K562 (cell line): ENCODE data around the gene TBC1D7. TPM values are rescaled to one million over a fixed set of nuclear protein-coding genes. Genes with fewer than 3 reads are reported as not detected.

ENCODE experiments used
- ATAC-seq: fragments of 200-7000 bp; cut with Tn5 transposase; 3 replicates; pipeline ENCODE4 v1.9.1; 2020; ENCODE audit warnings: moderate library complexity
- BruUV-seq: library from RNA; stranded (reverse); fragments of 400-500 nt; replicated peaks from 2 replicates; lab custom pipeline; 2021; lab: Mats Ljungman, UMichigan
- CTCF ChIA-PET: fragments of 300-600 bp; formaldehyde crosslinking; extraction: SDS; loops from one replicate; lab custom pipeline; 2021; ENCODE audit warnings: low intra/inter-chr PET ratio; lab: Yijun Ruan, JAX
- POLR2A ChIA-PET: fragments of 300-600, 350-650 bp; sonication (Branson Sonifier 250); formaldehyde crosslinking; extraction: SDS; loops from one replicate; lab custom pipeline; 2021; ENCODE audit warnings: antibody characterized with exemption, inconsistent platforms; lab: Yijun Ruan, JAX
- DNase-seq, 4 experiments: peaks; one replicate each; pipeline versions ENCODE4 v3.0.0 to v3.0.0-alpha.2; 2011 to 2018; ENCODE audit warnings: low spot score in 3 of 4, mixed read lengths in 3 of 4; ENCODE audit errors: extremely low read depth in 1 of 4
- FAIRE-seq: peaks from 2 replicates; lab custom pipeline; 2011; peaks lifted over from hg19 to GRCh38; lab: Jason Lieb, UNC
- H2AFZ ChIP-seq: 2 replicates; pipeline ENCODE4 v1.6.0; 2011; ENCODE audit warnings: low read depth, low read length, control low read depth, inconsistent platforms
- H3K27ac ChIP-seq: fragments of 200-600 bp; 3 replicates; pipeline ENCODE4 v1.8.0; 2011; ENCODE audit warnings: low read depth, mild to moderate bottlenecking, control low read depth, inconsistent platforms, low read length, moderate library complexity, mixed read lengths; ENCODE audit errors: extremely low read depth
- H3K27me3 ChIP-seq, 2 experiments: fragments of 300-600 bp in 1 of 2; 2 replicates in 1 of 2; 3 replicates in 1 of 2; pipeline versions ENCODE4 v1.6.0 to v1.8.0; 2011; ENCODE audit warnings: inconsistent platforms in 2 of 2, low read length in 2 of 2, mild to moderate bottlenecking in 1 of 2, mixed read lengths in 1 of 2, moderate library complexity in 1 of 2; ENCODE audit not compliant: control insufficient read depth in 2 of 2, insufficient read depth in 2 of 2
- H3K36me3 ChIP-seq: fragments of 300-600 bp; 3 replicates; pipeline ENCODE4 v1.8.0; 2011; ENCODE audit warnings: mild to moderate bottlenecking, low read length, inconsistent platforms; ENCODE audit not compliant: control insufficient read depth, insufficient read depth
- H3K4me1 ChIP-seq, 2 experiments: fragments of 200-600 bp in 1 of 2; replicated peaks in 1 of 2; 2 replicates in 1 of 2; 3 replicates in 1 of 2; pipeline versions ENCODE4 v1.5.1 to v1.8.0; 2011; ENCODE audit warnings: inconsistent platforms in 2 of 2, low read length in 2 of 2, mild to moderate bottlenecking in 1 of 2, mixed read lengths in 1 of 2, moderate library complexity in 1 of 2; ENCODE audit not compliant: control insufficient read depth in 2 of 2, insufficient read depth in 2 of 2
- H3K4me2 ChIP-seq: 2 replicates; pipeline ENCODE4 v1.6.1; 2011; ENCODE audit warnings: low read length, control low read depth, inconsistent platforms, mixed read lengths; ENCODE audit not compliant: insufficient read depth
- H3K4me3 ChIP-seq: fragments of 200-600 bp; sonication (generic), shearing (Covaris generic); 2 replicates; pipeline ENCODE4 v1.5.1; 2016; ENCODE audit warnings: control low read depth, inconsistent platforms
- H3K79me2 ChIP-seq: fragments of 200-600 bp; 3 replicates; pipeline ENCODE4 v1.8.0; 2011; ENCODE audit warnings: low read length, inconsistent platforms; ENCODE audit not compliant: control insufficient read depth, insufficient read depth
- H3K9ac ChIP-seq, 2 experiments: 2 replicates each; pipeline versions ENCODE4 v1.6.0 to v1.6.1; 2011; ENCODE audit warnings: low read depth in 2 of 2, low read length in 2 of 2, control low read depth in 1 of 2, inconsistent platforms in 1 of 2, mild to moderate bottlenecking in 1 of 2, mixed read lengths in 1 of 2; ENCODE audit not compliant: insufficient read depth in 1 of 2
- H3K9me1 ChIP-seq: one replicate; pipeline ENCODE4 v1.6.0; 2011; ENCODE audit warnings: inconsistent platforms, mild to moderate bottlenecking, low read length, moderate library complexity; ENCODE audit not compliant: control insufficient read depth, insufficient read depth
- H3K9me3 ChIP-seq: replicated peaks from 2 replicates; pipeline ENCODE4 v1.5.1; 2011; ENCODE audit warnings: low read depth, low read length, inconsistent platforms; ENCODE audit not compliant: control insufficient read depth, insufficient read depth
- H4K20me1 ChIP-seq: replicated peaks from 2 replicates; pipeline ENCODE4 v1.6.1; 2011; ENCODE audit warnings: low read length, inconsistent platforms, mixed read lengths; ENCODE audit not compliant: control insufficient read depth, insufficient read depth
- BDP1 ChIP-seq: IDR thresholded peaks from 3 replicates; pipeline ENCODE4 v1.6.1; 2011; ENCODE audit not compliant: insufficient read length, insufficient read depth
- ELF4 ChIP-seq: fragments of 450-650 bp; formaldehyde crosslinking; IDR thresholded peaks from 2 replicates; pipeline ENCODE4 v1.4.0; 2022; ENCODE audit warnings: missing genetic modification characterization
- GABPB2 ChIP-seq: fragments of 250-450 bp; sonication (Bioruptor Pico); conservative IDR thresholded peaks from 2 replicates; pipeline ENCODE4 v1.5.1; 2021; ENCODE audit warnings: mild to moderate bottlenecking
- HMG20B ChIP-seq: fragments of 250-450 bp; sonication (Bioruptor Pico); IDR thresholded peaks from 2 replicates; pipeline ENCODE4 v1.5.0; 2021; ENCODE audit warnings: mild to moderate bottlenecking
- MAFG ChIP-seq: fragments of 450-650 bp; conservative IDR thresholded peaks from 2 replicates; pipeline ENCODE4 v1.6.1; 2016; ENCODE audit warnings: missing genetic modification characterization, missing compliant biosample characterization
- NR2C2 ChIP-seq, 2 experiments: fragments of 200-800 bp in 1 of 2; sonication (Bioruptor generic) in 1 of 2; sonication (generic) in 1 of 2; formaldehyde crosslinking in 1 of 2; IDR thresholded peaks; 2 replicates each; pipeline versions ENCODE4 v1.6.1 to v1.8.0; 2016 to 2022; ENCODE audit warnings: mild to moderate bottlenecking in 1 of 2, missing compliant biosample characterization in 1 of 2, missing genetic modification characterization in 1 of 2, missing genetic modification reagents in 1 of 2
- SNIP1 ChIP-seq: fragments of 450-650 bp; IDR thresholded peaks from 2 replicates; pipeline ENCODE4 v1.7.1; 2017; ENCODE audit warnings: low read depth, mild to moderate bottlenecking
- YBX1 ChIP-seq: fragments of 450-650 bp; IDR thresholded peaks from 2 replicates; pipeline ENCODE4 v1.7.1; 2016; ENCODE audit warnings: mild to moderate bottlenecking
- ZKSCAN1 ChIP-seq: fragments of 150-350 bp; IDR thresholded peaks from 2 replicates; pipeline ENCODE4 v1.6.1; 2016; ENCODE audit warnings: low read depth, low read length
- WGBS: fragments of 100-300 bp; shearing (Covaris generic); methylation state at CpG from one replicate; pipeline ENCODE4 v1.1.6; 2016; ENCODE audit warnings: low coverage, mixed read lengths; ENCODE audit not compliant: insufficient coverage; ENCODE audit errors: missing lambda C conversion rate; 5-methylcytosine and 5-hydroxymethylcytosine counted together
- in situ Hi-C: fragments of 300-500 bp; cut with MboI; formaldehyde crosslinking; loops from 4 replicates; pipeline ENCODE4 v1.15.0; 2018; ENCODE audit warnings: inconsistent platforms, mixed read lengths
- intact Hi-C: fragments of 100-400 bp; cut with micrococcal nuclease; formaldehyde crosslinking; loops from 2 replicates; pipeline ENCODE4 v1.14.2; 2022
- polyA plus RNA-seq, 8 experiments: library from polyadenylated mRNA; depleted of rRNA in 4 of 8; stranded (reverse) in 5 of 8; unstranded in 3 of 8; fragments of >200 nt; fragmentation: Nextera tagmentation in 2 of 8; fragmentation: Illumina TruSeq in 1 of 8; extraction: Ambion mirVana in 2 of 8; extraction: Trizol in 1 of 8; gene quantifications; 2 replicates each; pipeline versions ENCODE4 v1.2.1 to v1.2.3, GENCODE V29; 2011 to 2014; ENCODE audit warnings: inconsistent platforms in 1 of 8, missing spikeins in 1 of 8
- total RNA-seq, 7 experiments: library from RNA; depleted of rRNA in 6 of 7; stranded (reverse); fragments of >200 nt in 6 of 7; fragmentation: Illumina TruSeq in 2 of 7; extraction: Trizol in 2 of 7; gene quantifications; 2 replicates each; pipeline versions ENCODE4 v1.2.1 to v1.2.3, GENCODE V29; 2011 to 2021; ENCODE audit warnings: low replicate concordance in 1 of 7
- TF ChIP-seq, protein P1 (sequence below): fragments of 250-450 bp; sonication (Bioruptor Pico); IDR thresholded peaks from 2 replicates; pipeline ENCODE4 v1.9.0; 2021; ENCODE audit warnings: mild to moderate bottlenecking, inconsistent platforms
- TF ChIP-seq, protein P2 (sequence below): sonication (generic); formaldehyde crosslinking; IDR thresholded peaks from 2 replicates; pipeline ENCODE4 v1.8.0; 2022; ENCODE audit warnings: missing genetic modification reagents, mild to moderate bottlenecking, borderline replicate concordance
- TF ChIP-seq, protein P3 (sequence below), 2 experiments: fragments of 450-650 bp in 1 of 2; IDR thresholded peaks; 2 replicates each; pipeline ENCODE4 v1.6.1; 2011 to 2017; ENCODE audit warnings: low read depth in 2 of 2, antibody characterized with exemption in 1 of 2, borderline replicate concordance in 1 of 2, low read length in 1 of 2, mild to moderate bottlenecking in 1 of 2, mixed read lengths in 1 of 2; ENCODE audit not compliant: control insufficient read depth in 1 of 2

The TBC1D7 gene
- total and polyA plus RNA-seq, 9 of the 15 experiments (the other 6 are each of a cell fraction or from before 2014, with no cell fraction given): 49.4 to 107 (median 61.1) TPM

DNA sequence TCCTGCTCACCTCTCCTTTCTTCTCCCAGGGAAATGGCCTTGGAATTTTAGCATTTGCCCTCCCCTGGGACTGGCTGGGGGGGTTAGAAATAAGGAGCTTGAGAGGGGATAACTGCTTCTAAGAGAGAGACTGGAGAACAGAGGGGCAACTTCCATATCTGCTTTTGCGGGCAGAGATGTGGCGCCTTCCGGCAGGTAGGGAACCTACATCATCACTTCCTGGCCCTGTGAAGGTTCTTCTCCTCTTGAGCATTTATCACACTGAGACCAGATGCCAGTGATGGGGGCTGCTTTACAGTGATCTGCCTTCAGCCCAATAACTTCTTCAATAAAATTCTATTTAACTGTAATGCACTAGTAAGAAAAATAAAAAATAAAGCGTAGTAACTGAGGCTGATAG is 48.1 kb downstream of the TBC1D7 start:
- DNase-seq: no peak
- no peak overlapping the region for H3K4me2 ChIP-seq
- no TSS peak for BruUV-seq
- intact Hi-C loops: no loop called here
- H3K4me1 ChIP-seq: peaks cover 12 to 17% of the 10 kb centered on the region in 2 experiments; a peak in 4 of 5 replicates
- no peak overlapping the region for H3K4me3 ChIP-seq
- WGBS: 93% methylated on average over 4 of the region's 4 CpGs
- POLR2A ChIA-PET: no interaction called here
- peaks cover 78% of the 10 kb centered on the region for H3K36me3 ChIP-seq
- H3K9me1 ChIP-seq: peaks cover 3% of the 10 kb centered on the region
- H3K79me2 ChIP-seq: peaks cover 20% of the 10 kb centered on the region
- in situ Hi-C loops: no loop called here
- CTCF ChIA-PET: interaction anchor here (0.7 kb wide), 1 partner anchor 988 kb away, joined by 3 read pairs; no protein-coding TSS in a partner anchor
- ATAC-seq: no peak
- no peaks in the 10 kb centered on the region for H4K20me1 ChIP-seq
- no peak for FAIRE-seq
- no peak overlapping the region for H3K27ac ChIP-seq
- no peak overlapping the region for H3K9ac ChIP-seq
- TF ChIP-seq YBX1 (no peak), SNIP1 (no peak), MAFG (tag) (no peak), HMG20B (CRISPR knock-in tag) (no peak), GABPB2 (no peak), BDP1 (no peak), ZKSCAN1 (no peak), ELF4 (no peak), NR2C2 (CRISPR knock-in tag; IDR thresholded peaks at IDR 0.05) (no peak), NR2C2 (tag; IDR thresholded peaks at IDR 0.05) (no peak)
- TF ChIP-seq, protein P1, sequence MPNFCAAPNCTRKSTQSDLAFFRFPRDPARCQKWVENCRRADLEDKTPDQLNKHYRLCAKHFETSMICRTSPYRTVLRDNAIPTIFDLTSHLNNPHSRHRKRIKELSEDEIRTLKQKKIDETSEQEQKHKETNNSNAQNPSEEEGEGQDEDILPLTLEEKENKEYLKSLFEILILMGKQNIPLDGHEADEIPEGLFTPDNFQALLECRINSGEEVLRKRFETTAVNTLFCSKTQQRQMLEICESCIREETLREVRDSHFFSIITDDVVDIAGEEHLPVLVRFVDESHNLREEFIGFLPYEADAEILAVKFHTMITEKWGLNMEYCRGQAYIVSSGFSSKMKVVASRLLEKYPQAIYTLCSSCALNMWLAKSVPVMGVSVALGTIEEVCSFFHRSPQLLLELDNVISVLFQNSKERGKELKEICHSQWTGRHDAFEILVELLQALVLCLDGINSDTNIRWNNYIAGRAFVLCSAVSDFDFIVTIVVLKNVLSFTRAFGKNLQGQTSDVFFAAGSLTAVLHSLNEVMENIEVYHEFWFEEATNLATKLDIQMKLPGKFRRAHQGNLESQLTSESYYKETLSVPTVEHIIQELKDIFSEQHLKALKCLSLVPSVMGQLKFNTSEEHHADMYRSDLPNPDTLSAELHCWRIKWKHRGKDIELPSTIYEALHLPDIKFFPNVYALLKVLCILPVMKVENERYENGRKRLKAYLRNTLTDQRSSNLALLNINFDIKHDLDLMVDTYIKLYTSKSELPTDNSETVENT (CRISPR knock-in tag): no peak
- TF ChIP-seq, protein P2, sequence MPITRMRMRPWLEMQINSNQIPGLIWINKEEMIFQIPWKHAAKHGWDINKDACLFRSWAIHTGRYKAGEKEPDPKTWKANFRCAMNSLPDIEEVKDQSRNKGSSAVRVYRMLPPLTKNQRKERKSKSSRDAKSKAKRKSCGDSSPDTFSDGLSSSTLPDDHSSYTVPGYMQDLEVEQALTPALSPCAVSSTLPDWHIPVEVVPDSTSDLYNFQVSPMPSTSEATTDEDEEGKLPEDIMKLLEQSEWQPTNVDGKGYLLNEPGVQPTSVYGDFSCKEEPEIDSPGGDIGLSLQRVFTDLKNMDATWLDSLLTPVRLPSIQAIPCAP (CRISPR knock-in tag): no peak
- TF ChIP-seq, protein P3, sequence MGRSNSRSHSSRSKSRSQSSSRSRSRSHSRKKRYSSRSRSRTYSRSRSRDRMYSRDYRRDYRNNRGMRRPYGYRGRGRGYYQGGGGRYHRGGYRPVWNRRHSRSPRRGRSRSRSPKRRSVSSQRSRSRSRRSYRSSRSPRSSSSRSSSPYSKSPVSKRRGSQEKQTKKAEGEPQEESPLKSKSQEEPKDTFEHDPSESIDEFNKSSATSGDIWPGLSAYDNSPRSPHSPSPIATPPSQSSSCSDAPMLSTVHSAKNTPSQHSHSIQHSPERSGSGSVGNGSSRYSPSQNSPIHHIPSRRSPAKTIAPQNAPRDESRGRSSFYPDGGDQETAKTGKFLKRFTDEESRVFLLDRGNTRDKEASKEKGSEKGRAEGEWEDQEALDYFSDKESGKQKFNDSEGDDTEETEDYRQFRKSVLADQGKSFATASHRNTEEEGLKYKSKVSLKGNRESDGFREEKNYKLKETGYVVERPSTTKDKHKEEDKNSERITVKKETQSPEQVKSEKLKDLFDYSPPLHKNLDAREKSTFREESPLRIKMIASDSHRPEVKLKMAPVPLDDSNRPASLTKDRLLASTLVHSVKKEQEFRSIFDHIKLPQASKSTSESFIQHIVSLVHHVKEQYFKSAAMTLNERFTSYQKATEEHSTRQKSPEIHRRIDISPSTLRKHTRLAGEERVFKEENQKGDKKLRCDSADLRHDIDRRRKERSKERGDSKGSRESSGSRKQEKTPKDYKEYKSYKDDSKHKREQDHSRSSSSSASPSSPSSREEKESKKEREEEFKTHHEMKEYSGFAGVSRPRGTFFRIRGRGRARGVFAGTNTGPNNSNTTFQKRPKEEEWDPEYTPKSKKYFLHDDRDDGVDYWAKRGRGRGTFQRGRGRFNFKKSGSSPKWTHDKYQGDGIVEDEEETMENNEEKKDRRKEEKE (IDR thresholded peaks at IDR 0.05; ENCODE audit: borderline replicate concordance in 1 of 2, control insufficient read depth in 1 of 2, low read depth in 2 of 2, low read length in 1 of 2): no peak
- no peaks in the 10 kb centered on the region for H3K9me3 ChIP-seq
- H3K27me3 ChIP-seq: no peaks in the 10 kb centered on the region
- H2AFZ ChIP-seq: no peak overlapping the region
